ENCODE results near the gene HNF4A.

- TF ChIP-seq RAD21 (IDR thresholded peaks at IDR 0.05; ENCODE audit: low read depth), result no peak
- no peak for TF ChIP-seq TCF12 (IDR thresholded peaks at IDR 0.05; ENCODE audit: low read depth)
- no peak for TF ChIP-seq TAF1 (IDR thresholded peaks at IDR 0.05; ENCODE audit: low read depth)
- no peak for TF ChIP-seq CEBPB (IDR thresholded peaks at IDR 0.05)
- no peak for TF ChIP-seq CREB1 (IDR thresholded peaks at IDR 0.05; ENCODE audit: low read depth)
- no peak for TF ChIP-seq EGR1 (IDR thresholded peaks at IDR 0.05)
- TF ChIP-seq YY1 (IDR thresholded peaks at IDR 0.05; ENCODE audit: low read depth), result no peak
- TF ChIP-seq NFIC (IDR thresholded peaks at IDR 0.05), result no peak
- no peak for TF ChIP-seq EP300 (IDR thresholded peaks at IDR 0.05; ENCODE audit: borderline replicate concordance)
- no peak for TF ChIP-seq USF1 (IDR thresholded peaks at IDR 0.05)
- TF ChIP-seq REST (IDR thresholded peaks at IDR 0.05; ENCODE audit: low read depth), result no peak
- no peak for TF ChIP-seq MAX (IDR thresholded peaks at IDR 0.05)
- no peak for TF ChIP-seq ZBTB7A (IDR thresholded peaks at IDR 0.05; ENCODE audit: low read depth)
Observed at GRCh38 chr20:44483112-44483511, 127.6 kb downstream of the HNF4A start.

Data from Ishikawa (cell line).